GM12873 (cell line): Measurements from ENCODE around the gene KCNIP1.

Source experiments
- CTCF ChIP-seq: IDR thresholded peaks from 2 replicates; pipeline ENCODE4 v1.5.1; 2012; ENCODE audit warnings: low read depth, mild to moderate bottlenecking, moderate library complexity, low read length, control low read depth; ENCODE audit not compliant: insufficient read depth; ENCODE audit errors: missing control alignments

The KCNIP1 gene

GRCh38 chr5:170498811-170499351 is 4.9 kb upstream of the KCNIP1 start:
- no peak for TF ChIP-seq CTCF

GRCh38 chr5:170499621-170500020 is 4.2 kb upstream of the KCNIP1 start:
- TF ChIP-seq CTCF: no peak

GRCh38 chr5:170501361-170501760 is 2.5 kb upstream of the KCNIP1 start:
- TF ChIP-seq CTCF: no peak

GRCh38 chr5:170501931-170502330 is 1.9 kb upstream of the KCNIP1 start:
- TF ChIP-seq CTCF: no peak

- TF ChIP-seq CTCF: no peak
These were observed 921 bp downstream of the KCNIP1 start for GRCh38 chr5:170504616-170505266.

GRCh38 chr5:170508036-170508435 is 4.2 kb downstream of the KCNIP1 start:
- no peak for TF ChIP-seq CTCF

GRCh38 chr5:170508660-170509347 is 5.0 kb downstream of the KCNIP1 start:
- no peak for TF ChIP-seq CTCF
